Non-pigmented ciliary epithelial cell (primary cell): ENCODE data around the gene KRTAP5-5.
"Not testable (repeated sequence)": the region's sequence is repeated elsewhere in the genome, so short reads cannot be mapped to it uniquely, and the experiment has no call there.

Experiments
- DNase-seq: peaks from one replicate; pipeline ENCODE4 v3.0.0-alpha.2; 2010; ENCODE audit warnings: low read depth

KRTAP5-5 gene

GRCh38 chr11:1642288-1643145 lies 12.9 kb downstream of the KRTAP5-5 start:
- no peak for DNase-seq

- no peak for DNase-seq
Observed at GRCh38 chr11:1643146-1643690, 13.6 kb downstream of the KRTAP5-5 start.

GRCh38 chr11:1644601-1645356 lies 15.2 kb downstream of the KRTAP5-5 start:
- DNase-seq = no peak

- no peak for DNase-seq
Observed at GRCh38 chr11:1645357-1645821, 15.8 kb downstream of the KRTAP5-5 start.

GRCh38 chr11:1646540-1646939 lies 17.0 kb downstream of the KRTAP5-5 start:
- not testable (repeated sequence) for DNase-seq

GRCh38 chr11:1647901-1648652 lies 18.5 kb downstream of the KRTAP5-5 start:
- DNase-seq = no peak

- no peak for DNase-seq
Observed at GRCh38 chr11:1648653-1649420, 19.3 kb downstream of the KRTAP5-5 start.

- DNase-seq = no peak
Observed at GRCh38 chr11:1650034-1650917, 20.7 kb downstream of the KRTAP5-5 start.

GRCh38 chr11:1650918-1651262 lies 21.3 kb downstream of the KRTAP5-5 start:
- DNase-seq = no peak

GRCh38 chr11:1651411-1651980 lies 21.9 kb downstream of the KRTAP5-5 start:
- DNase-seq = no peak

- DNase-seq = no peak
Observed at GRCh38 chr11:1652026-1652425, 22.5 kb downstream of the KRTAP5-5 start.

- DNase-seq = no peak
Observed at GRCh38 chr11:1652442-1652770, 22.8 kb downstream of the KRTAP5-5 start.

- no peak for DNase-seq
Observed at GRCh38 chr11:1652771-1653540, 23.4 kb downstream of the KRTAP5-5 start.

GRCh38 chr11:1653541-1654387 lies 24.2 kb downstream of the KRTAP5-5 start:
- DNase-seq = no peak

- DNase-seq = no peak
Observed at GRCh38 chr11:1654388-1655167, 25.0 kb downstream of the KRTAP5-5 start.

GRCh38 chr11:1655168-1656060 lies 25.8 kb downstream of the KRTAP5-5 start:
- DNase-seq = no peak

GRCh38 chr11:1656061-1656441 lies 26.5 kb downstream of the KRTAP5-5 start:
- DNase-seq = no peak
